Kidney epithelial cell (primary cell): ENCODE measurements around the gene PASD1. TPM values are rescaled to one million over a fixed set of nuclear protein-coding genes. Genes with fewer than 3 reads are reported as not detected.
"Not testable (repeated sequence)": the region's sequence is repeated elsewhere in the genome, so short reads cannot be mapped to it uniquely, and the experiment has no call there.

Source experiments
- DNase-seq: peaks from one replicate; pipeline ENCODE4 v3.0.0-alpha.2; 2010; ENCODE audit warnings: low read depth
- H3K27me3 ChIP-seq: 2 replicates; pipeline ENCODE4 v1.6.0; 2011; ENCODE audit warnings: low read length; ENCODE audit not compliant: control insufficient read depth, insufficient read depth
- H3K36me3 ChIP-seq: 2 replicates; pipeline ENCODE4 v1.5.1; 2011; ENCODE audit warnings: low read length; ENCODE audit not compliant: control insufficient read depth, insufficient read depth
- H3K4me3 ChIP-seq: 2 replicates; pipeline ENCODE4 v1.5.1; 2011; ENCODE audit warnings: low read depth, mild to moderate bottlenecking, control low read depth, low read length
- total RNA-seq: library from RNA; depleted of rRNA; stranded (reverse); fragments of >200 nt; gene quantifications from 2 replicates; pipeline ENCODE4 v1.2.3, GENCODE V29; 2015
- TF ChIP-seq, protein P1 (sequence below): IDR thresholded peaks from 2 replicates; pipeline ENCODE4 v1.5.1; 2011; ENCODE audit warnings: mild to moderate bottlenecking, moderate library complexity, low read length, control low read depth, inconsistent platforms; ENCODE audit not compliant: insufficient read depth, poor library complexity, severe bottlenecking

PASD1 gene
- total RNA-seq, 1 donor from 2014 or later = not detected

DNA sequence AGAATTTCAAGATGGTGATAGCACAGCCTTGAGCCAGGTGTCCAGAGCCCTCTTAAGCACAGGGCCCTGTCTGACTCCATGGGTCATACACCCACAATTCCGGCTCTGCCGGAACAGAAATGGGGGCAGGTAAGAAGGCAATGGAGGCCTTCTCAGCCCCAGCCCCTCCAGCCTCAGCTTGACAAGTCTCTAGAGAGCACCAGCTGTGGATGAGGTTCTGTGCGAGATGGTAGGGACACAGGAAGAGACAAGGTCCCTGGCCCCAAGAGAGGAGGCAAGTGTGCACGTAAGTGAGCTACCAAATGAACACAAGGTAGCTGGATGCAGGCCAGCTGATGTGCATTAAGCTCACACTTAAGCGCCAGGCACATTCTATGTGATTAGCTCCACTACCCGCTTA is 129.3 kb downstream of the PASD1 start:
- no peaks in the 10 kb centered on the region for H3K36me3 ChIP-seq
- no peak overlapping the region for H3K4me3 ChIP-seq
- no peaks in the 10 kb centered on the region for H3K27me3 ChIP-seq
- TF ChIP-seq, protein P1, sequence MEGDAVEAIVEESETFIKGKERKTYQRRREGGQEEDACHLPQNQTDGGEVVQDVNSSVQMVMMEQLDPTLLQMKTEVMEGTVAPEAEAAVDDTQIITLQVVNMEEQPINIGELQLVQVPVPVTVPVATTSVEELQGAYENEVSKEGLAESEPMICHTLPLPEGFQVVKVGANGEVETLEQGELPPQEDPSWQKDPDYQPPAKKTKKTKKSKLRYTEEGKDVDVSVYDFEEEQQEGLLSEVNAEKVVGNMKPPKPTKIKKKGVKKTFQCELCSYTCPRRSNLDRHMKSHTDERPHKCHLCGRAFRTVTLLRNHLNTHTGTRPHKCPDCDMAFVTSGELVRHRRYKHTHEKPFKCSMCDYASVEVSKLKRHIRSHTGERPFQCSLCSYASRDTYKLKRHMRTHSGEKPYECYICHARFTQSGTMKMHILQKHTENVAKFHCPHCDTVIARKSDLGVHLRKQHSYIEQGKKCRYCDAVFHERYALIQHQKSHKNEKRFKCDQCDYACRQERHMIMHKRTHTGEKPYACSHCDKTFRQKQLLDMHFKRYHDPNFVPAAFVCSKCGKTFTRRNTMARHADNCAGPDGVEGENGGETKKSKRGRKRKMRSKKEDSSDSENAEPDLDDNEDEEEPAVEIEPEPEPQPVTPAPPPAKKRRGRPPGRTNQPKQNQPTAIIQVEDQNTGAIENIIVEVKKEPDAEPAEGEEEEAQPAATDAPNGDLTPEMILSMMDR = no peak
- DNase-seq = no peak

DNA sequence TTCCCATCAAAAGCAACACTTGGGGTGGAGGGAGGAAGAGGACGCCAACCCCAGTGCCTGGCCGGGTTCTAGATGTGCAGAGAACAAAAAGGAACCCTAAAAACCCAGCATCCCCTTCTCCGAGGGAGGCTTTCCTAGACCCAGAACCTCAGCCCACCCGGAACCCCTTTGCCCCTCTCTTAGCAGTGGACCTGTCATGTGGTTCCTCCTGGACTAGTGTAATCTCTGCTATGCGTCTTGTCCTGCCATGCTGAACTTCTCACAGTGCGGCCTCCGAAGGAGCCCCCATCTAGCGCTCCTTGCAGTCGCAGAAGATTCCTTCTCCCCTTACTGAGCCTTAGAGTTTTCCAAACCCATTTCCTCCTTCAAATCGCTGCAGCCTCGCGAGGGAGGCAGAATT is 130.6 kb downstream of the PASD1 start:
- no peak overlapping the region for H3K4me3 ChIP-seq
- H3K27me3 ChIP-seq = no peaks in the 10 kb centered on the region
- no peak for DNase-seq
- TF ChIP-seq, protein P1 = no peak
- no peaks in the 10 kb centered on the region for H3K36me3 ChIP-seq

DNA sequence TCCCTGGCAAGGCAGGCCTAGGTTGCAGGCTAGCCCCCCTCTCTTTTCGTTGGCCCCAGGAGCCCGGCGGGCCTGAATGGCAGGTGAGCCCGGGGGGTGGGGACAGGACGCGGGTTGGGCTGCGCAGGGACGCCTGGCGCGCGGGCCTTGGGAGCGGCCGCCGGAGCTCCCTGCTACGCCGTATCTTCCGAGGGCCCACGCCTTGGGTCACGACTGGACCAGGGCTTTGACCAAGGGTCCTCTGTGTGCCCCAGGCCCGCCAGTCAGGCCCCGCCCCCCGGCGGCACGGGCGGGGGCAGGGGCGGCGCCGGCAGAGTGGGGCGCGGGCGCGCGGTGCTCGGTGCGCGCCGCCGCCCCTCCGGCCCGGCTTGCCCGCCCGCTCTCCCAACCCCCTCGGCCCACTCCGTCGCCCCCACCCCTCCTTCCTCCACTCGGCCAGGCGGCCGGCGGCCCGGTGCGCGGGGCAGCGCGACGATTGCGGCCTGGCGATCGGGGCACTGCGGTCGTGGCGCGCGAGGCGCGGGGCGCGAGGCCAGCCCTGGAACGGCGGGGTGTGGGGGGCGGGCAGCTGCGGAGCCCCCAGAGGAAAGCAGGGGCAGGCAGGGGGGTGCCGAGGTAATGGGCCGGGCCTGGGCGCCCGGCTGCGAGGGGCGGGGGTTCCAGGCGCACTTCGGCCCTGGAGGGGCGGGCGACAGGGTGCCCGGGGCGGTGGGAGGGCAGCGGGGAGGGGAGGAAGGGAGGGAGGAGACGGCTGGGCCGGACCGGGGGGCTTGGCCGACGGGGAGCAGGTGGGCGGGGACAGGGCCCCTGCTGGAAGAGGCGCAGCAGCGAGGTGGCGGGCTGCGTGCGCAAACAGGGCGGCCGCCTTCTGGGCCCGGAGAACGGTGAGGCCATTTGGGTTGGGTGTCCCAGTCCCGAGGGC is 131.4 kb downstream of the PASD1 start, which contains the start of gene PRRG3:
Gene PRRG3 (plus strand): TSS at position 798 of the 922 bp plus-strand sequence. CDS start 3,357 bp downstream, outside the sequence.
- DNase-seq = no peak
- TF ChIP-seq, protein P1 = no peak
- Histone ChIP-seq H3K4me3 (no peak within 1 kb of the TSS), H3K36me3 (no peaks in the 10 kb centered on the region), H3K27me3 (no peaks in the 10 kb centered on the region)

DNA sequence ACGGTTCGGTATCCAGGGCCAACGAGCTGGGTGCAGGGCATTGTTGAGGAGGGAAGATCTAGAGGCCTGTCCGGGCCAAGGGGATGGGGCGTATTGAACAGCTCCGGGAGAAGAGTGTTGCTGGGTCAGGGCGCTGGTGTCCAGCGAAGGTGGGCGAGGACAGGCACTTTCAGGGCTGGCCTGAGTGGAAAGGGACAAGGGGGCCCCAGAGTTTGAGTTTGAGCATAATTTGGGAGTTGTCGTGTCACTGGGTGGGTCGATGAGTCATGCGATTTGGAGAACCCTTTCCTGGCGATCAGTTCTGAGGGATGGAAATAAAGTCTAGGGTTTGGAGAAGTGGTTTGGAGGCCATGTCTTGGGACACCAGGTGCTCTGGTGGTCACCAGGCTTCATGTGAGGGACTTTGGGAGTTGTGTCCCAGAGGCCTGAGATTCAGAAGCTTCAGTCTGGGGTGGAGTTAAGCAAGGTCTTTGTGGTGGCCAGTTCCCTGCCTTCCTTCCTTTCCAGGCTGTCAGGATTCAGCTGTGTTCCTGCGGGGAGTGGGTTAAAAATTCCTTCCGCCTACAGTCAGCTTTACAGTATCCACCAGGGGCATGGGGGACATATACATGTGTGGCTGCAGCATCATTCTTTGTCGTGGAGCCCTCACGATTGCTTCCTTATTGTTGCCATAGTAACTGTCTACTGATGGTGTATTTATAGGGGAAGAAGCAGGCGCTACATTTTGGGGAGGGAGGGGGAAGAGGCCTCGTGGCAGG is 132.3 kb downstream of the PASD1 start:
- H3K27me3 ChIP-seq = no peaks in the 10 kb centered on the region
- no peak for DNase-seq
- TF ChIP-seq, protein P1 = no peak
- no peaks in the 10 kb centered on the region for H3K36me3 ChIP-seq
- no peak overlapping the region for H3K4me3 ChIP-seq

DNA sequence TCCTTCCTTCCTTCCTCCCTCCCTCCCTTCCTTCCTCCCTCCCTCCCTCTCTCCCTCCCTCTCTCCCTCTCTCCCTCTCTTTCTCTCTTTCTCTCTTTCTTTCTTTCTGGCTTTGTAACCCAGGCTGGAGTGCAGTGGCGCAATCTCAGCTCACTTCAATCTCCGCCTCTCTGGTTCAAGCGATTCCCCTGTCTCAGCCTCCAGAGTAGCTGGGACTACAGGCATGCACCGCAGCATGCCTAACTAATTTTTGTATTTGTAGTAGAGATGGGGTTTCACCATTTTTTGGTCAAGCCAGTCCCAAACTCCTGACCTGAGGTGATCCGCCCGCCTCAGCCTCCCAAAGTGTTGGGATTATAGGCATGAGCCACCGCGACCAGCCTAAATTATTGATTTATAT is 133.6 kb downstream of the PASD1 start:
- H3K27me3 ChIP-seq, H3K4me3 ChIP-seq, DNase-seq, H3K36me3 ChIP-seq: not testable (repeated sequence)

DNA sequence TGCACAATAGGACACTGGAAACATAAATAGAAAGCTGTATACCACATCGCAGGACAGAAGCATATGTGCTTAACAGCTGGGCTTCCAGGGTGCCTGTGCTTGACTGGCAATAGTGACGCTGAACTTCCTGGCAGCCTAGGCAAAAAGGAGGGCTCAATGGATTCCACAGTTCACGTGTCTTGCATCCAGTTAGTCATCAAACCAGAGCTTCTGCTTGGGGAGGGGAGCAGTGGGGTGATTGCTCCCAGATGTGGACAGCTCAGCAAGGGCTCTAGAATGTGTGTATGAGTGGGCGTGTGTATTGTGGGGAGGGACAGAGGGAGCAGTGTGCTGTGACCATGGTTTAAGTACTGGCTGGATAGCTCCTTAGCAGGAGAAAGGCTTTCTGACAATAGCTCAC is 134.0 kb downstream of the PASD1 start:
- TF ChIP-seq, protein P1 = no peak
- Histone ChIP-seq H3K4me3 (no peak overlapping the region), H3K27me3 (no peaks in the 10 kb centered on the region), H3K36me3 (no peaks in the 10 kb centered on the region)
- no peak for DNase-seq
